Activated CD4-positive, alpha-beta T cell treated with anti-CD3 and anti-CD28 coated beads for 1 hour (primary cell): Measurements from ENCODE around the gene ITGA7.

ENCODE experiments used
- DNase-seq: peaks from one replicate; pipeline ENCODE4 v3.0.0-alpha.2; 2020

The ITGA7 gene

DNA sequence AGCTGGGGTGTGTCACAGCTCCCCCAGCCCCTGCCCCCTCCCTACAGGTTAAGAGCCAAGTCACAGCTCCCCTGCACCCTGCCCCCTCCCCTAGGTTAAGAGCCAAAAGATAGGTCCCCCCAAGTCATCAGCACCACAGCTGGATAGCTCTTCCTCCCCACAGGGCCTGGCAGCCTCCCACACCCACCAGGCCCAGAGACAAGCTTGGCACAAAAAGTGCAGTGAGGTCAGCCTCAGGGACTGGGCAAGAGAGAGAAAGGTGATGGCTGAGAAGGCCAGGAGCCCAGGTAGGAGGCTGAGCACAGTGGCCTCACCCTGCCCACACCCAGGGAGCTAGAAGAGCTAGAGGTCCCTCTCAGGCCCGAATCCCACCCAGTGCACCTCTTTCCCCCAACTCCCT is 8.7 kb downstream of the ITGA7 start:
- no peak for DNase-seq

DNA sequence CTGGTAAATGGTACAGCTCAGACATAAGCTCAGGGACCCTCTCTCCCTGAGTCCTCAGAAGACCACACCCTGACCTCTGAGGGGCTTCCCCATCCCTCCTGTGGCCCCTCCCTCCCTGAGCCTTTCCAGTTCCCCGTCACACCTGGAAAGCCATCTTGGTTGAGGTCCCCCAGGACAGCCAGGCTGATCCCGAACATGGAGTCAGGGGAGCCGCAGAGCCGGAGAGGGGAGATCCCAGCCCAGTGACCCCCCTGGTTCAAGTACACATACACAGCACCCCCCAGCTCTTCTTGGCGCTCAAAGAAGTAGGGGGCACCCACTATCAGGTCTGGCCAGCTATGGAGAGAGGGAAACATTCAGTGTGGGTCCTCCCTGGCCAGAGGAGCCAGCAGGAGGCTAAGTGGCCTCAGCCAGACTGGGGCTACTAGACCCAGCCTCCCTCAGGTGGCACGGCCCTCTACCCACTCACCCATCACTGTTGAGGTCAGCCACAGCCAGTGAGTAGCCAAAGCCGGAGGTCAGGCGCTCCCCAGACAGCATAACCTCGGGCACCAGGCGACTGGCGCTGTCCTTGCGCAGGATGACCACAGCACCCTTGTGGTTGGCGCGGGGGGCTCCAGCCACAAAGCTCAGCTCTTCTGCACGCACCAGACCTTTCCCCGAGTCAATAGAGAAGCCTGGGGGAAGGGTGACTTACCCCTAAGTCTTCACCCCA is 9.3 kb downstream of the ITGA7 start:
- no peak for DNase-seq

DNA sequence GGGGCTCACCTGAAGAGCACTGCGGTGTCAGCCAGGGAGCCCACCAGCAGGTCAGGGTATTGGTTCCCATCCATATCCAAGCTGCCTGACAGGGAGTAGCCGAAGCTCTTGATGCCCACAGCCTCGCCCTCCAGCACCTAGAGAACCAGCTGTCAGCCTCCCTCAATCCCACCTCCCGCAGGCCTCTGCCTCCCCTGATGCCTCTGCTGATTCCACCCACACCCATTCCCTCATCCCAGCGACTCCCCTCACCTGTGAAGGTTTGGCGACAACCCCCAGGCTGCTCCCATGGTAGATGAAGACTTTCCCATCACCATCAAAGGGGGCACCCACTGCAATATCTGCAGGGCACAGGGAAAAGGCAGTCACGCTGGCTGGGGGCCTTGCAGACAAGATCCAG is 10.0 kb downstream of the ITGA7 start:
- DNase-seq = no peak

DNA sequence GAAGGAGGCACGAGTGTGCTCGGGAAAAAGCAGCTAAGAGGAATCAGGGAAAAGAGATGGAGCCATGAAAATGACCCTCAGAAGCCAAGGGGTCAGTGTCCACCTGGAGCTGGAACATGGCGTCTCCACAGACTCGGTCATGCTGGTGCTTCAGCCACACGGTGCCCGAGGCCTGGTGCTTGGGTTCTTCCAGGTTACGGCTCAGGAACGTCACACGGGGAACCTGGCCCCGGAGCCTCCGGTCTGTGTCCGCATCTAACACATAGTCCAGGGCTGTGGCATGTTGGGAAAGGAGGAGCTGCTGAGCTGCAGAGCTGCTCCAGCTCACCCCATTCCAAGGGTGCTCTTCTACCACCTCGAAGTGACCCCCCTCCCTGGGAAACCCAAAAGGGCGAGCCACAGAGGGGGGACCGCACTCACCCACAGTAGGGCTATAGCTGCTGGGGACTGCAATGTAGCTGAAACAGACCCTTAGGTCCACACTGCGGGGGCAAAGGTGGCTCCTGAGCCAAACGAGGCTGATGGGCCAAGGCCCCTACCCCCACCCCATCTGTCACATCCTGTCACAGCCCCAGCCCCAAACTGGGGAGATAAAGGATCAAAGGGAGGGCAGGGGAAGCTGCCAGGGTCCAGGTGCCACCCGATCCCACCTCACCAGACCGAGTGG is 10.8 kb downstream of the ITGA7 start:
- DNase-seq = no peak

DNA sequence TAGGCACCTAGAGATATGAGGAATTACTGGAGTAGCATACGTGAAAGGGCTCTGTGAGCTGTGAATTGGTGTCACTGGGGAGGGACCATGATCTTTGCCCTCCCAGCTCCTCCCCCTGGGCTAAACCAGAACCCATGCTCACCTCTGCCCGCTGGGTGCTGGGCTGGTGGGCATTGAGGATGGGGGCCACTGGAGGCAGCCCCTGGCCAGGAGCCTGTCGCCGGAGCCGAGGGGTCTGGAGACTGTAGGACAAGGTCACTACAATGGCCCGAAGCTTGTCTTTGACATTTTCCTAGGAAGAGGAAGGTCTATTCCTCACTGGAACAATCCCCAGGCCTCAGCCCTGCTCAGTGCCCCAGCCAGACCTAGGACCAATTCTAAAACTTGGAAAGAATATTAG is 11.6 kb downstream of the ITGA7 start:
- DNase-seq = no peak

DNA sequence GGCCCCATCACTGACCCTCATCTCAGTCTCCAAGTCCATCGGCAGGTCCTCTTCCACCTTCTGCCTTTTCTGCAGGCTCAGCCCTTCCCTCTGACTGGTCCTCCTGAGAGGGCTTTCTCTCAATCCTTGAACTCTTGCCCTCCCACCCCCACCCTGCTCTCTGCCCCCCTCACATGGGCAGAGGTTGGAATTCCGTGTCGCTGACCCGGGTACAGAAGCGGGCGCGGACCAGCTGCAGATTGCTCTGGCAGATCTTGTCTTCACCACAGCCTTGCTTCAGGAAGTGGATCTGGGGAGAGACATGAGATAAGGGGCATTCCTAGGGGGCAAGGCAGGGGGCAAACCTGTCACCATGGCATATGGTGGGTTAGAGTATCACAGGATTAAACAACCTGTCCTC is 12.4 kb downstream of the ITGA7 start:
- DNase-seq = no peak

DNA sequence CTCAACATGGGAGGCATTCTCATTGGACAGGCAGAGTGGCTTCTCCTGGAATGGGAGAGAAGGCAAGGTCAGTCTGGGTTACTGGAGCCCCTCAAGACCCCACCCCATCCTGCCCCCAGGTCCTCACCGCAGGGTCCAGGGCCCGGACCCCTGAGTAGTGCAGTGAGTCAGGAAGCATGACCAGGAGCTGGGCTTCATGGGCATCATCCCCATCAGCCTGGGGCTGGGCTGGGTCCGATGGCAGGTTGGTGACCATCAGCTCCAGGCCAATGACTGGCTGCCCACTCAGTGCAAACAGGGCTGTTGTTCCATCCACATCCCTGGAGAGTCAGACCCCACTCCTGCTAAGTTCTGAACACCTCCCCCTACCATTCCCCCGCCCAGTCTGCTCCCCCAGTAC is 13.1 kb downstream of the ITGA7 start:
- DNase-seq = no peak

DNA sequence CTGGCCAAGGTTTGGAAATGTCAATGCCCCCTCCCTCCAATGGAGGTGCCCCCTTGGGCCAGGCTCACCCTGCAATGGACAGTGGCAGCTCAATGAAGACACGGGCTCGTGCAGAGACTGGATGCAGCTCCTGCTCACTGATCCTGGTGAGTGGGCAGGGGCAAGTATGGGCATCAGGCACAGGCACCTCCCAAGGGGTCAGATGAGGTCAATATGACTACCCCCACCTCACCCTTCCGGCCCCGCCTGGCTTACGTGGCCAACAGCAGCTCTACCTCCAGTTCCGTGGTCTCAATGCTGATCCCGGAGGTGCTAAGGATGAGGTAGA is 13.6 kb downstream of the ITGA7 start:
- DNase-seq = no peak

DNA sequence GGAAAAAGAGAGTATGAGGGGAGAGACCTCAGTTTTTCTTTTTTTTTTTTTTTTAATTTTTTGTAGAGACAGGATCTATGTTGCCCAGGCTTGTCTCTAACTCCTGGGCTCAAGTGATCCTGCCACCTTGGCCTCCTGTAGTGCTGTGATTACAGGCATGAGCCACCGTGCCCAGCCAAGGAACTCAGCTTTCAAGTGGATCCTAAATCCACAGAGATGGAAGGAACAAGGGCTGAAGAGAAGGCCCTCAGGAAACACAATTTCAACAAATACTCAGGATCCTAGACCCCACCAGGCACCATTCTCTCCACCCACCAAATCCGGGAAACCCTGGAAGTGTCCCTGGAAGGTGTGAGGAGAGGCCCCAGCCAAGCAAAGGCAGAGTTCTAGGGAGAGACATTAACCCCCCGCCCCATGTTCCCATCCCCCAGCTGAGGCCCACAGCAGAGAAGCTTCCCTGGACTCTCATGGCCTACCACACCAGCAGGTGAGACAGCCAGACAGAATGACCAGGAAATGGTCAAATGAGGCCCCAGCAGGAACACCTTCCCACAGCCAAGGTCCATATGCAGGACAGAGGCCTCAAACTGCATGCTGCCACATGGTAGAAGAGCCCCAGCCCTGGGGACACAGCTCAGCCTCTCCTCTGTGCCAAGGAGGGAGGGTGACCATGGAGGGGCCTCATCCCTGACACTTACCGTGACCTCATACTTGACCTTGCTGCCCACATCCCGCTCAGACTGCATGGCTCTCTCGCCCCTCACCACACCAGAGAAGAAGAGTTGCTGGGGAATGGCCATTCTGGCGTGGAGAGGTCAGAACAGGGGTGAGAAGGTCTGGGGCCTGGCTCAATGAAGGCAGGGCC is 14.1 kb downstream of the ITGA7 start:
- no peak for DNase-seq

DNA sequence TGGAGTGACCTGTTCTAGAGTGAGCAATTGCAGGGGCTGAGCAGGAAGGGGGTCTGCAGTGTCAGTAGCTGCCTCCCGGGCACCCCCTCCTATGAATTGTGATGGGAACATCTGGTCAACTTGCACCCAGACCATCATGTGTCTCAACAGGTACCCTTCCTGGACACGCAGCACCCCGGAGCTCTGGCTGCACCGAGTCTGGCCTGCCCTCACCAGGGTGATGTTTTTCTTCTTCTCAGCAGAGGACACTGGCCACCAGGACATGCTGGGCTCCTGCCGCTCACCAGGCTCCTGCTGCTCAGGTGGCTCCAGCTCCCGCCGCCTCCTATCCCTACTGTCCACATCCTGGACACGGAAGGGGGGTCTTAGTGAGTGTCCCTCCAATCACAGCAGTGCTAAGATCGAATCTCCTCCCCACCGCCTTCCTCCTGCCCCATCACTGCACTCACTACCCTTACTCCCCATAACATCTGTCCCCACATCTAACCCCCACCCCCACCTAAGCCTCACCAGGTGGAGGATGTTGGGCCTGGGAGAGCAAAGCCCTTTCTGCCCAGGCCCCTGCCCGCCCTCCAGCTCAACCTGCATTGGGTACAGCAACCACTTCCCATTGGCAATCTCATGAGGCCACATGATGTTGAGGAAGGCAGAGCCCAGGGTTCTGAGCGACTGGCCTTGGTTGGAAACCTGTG is 14.9 kb downstream of the ITGA7 start:
- no peak for DNase-seq

DNA sequence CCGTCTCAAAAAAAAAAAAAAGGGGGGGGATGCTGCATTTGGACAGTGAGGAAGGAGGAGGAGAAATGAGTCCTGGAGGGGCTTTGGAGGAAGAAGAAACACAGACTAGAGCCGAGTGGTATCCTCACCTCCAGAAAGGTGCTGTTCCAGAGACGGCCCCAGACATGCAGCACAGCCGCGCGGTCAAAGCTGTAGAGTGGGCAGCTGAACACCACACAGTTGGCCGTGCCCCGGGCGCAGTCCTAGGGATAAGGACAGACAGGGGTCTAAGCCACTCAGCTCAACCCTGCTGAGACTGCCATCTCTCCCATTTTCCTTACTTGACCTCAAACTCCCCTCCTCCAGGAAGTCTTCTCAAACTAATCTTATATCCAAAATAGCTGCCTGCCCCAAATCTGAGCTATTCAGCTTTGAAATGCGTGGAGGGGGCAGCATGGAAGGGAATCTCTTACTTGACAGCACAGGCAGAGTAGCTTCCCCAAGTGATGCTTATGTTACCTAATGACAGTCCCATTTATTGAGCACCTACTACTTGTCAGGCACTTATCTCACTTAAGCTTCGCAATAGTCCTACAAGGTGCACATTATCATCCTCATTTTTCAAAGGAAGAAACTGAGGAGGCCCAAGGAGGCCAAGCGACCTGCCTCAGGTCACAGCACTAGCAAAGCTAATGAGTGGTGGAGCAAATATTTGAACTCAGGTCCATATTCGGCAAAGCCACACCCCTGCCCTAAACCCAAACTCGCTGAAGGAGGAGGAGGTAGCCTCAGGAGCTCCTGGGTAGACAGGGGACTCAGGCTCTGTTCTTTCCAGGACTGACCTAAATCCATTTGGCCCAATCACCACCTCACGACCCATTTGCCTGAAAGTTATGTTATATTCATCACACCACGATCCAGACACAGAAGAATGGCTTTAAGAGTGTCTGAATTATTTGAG is 18.7 kb downstream of the ITGA7 start:
- no peak for DNase-seq

DNA sequence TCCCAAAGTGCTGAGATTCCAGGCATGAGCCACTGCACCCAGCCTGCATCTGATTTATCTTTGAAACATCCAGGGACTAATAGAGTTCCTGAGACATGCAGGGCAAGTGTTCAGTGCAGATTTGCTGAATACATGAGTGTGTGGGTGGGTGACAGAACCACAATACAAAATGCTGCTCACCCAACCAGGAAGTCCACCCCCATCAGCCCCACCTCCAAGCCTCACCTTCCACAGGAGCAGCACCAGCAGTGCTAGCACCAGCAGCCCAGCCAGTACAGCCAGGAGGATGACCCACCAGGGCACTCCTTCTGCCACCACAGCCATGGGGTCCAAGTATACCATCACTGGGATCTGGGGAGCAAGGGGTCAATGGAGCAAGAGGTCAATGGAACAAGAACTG is 20.0 kb downstream of the ITGA7 start:
- no peak for DNase-seq

DNA sequence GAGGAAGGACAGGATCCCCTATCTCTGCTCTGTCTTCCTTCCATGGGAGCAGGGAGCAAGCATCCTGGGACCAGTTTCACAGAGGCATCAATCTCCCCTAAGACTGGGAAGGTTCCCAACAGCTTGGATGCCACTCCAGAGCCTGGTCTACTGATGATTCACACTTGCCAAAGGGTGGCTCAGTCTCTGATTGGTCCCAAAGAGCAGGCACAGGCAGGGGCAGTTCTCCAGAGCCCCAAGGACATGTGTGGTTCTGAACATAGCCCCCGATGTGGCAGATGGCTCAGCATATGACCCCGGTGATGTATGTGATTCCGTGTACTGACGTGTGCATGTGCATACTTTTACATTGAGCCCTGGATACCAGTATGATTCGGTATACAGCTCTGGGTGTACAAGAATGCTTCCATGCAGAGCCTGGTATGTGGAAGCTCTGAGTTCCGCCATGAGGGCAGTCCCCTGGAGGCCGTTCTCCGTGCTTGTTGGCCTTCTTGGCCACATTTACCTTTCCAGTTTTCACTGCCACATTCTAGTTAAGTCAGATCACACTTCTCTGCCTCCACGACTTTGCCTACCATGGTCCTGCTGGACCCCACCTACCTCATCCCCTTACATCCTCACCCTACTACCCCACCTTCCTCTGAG is 21.2 kb downstream of the ITGA7 start:
- DNase-seq = no peak

DNA sequence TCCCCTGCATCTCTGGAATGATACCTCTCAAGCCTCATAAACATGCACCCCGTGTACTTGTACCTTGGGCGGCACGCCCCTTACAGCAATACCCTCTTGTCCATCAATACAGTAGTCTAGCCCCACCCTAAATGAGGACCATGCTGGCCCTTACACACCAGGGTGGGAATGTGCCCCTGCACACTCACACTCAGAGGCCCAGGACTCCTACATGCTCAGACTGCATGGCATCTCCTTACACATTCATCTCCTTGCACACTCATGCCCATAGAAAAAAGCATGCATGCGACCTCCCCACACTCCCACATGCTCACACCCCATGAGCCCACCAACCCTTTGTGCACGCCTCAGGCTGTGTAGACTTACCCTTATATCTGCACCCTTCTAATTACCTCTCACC is 22.0 kb downstream of the ITGA7 start:
- DNase-seq = no peak

DNA sequence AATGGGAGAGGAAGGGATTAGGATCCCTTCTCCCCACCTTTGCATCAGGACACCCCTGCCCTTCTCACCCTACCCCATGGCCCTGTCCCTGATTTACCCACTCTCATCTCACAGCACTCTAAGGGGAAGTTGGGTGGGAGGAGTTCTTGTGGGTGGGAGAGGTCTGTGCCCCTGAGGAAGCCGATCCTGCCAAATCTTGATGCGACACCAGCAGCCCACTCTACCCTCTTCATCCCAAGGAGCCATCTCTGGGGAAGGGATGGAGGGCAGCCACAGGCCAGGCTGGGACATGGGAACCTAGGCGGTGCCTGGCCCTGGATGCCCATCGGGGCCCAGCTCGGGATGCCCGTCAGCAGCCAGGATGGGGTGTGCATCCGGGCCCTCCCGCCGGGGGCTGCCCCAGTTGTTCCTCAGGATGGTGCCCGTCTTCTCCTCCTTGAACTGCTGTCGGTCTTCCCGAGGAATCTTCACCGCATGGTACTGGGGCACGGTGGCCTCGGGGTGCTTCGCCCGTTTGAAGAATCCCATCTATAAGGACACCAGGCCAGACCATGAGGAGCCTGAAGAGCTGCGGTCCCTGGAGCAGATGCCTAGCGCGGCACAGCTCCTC is 22.8 kb downstream of the ITGA7 start:
- no peak for DNase-seq

DNA sequence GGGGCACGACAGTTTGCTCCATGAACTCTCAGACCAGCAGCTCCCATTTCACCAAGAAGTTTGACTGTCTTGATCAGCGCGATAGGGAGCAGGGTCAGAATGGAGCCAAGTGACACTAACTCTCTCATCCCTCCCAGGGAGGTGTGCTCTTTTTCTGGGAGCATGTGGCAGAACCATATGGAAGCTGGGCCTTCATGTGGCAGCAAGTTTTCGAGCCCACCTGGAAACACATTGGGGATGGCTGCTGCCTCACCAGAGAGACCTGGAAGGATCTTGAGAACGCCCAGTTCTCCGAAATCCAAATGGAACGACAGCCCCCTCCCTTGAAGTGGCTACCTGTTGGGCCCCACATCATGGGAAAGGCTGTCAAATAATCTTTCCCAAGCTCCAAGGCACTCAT is 24.0 kb downstream of the ITGA7 start:
- DNase-seq = no peak

DNA sequence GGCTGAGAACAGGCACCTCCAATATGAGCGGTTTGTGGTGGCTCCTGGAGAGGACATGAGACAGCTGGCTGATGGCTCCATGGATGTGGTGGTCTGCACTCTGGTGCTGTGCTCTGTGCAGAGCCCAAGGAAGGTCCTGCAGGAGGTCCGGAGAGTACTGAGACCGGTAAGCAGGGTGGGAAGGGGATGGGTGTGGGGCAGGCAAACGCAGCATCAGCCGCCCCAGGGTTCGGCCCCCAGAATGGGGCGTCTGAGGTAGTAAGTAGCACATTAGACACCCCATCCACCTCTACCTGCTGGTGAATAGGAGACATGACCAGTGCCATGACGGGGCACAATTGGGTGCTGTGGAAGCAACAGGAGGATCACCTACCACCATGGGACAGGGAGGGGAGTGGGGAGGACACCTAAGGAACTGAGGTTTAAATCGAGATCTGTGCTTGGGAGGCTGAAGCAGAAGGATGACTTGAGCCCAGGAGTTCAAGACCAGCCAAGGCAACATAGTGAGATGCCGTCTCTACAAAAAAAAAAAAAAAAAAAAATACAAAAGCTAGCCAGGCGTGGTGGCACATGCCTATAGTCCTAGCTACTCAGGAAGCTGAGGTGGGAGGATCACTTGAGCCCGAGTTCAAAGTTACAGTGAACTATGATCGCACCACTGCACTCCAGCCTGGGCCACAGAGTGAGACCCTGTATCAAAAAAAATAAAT is 25.5 kb downstream of the ITGA7 start:
- no peak for DNase-seq

DNA sequence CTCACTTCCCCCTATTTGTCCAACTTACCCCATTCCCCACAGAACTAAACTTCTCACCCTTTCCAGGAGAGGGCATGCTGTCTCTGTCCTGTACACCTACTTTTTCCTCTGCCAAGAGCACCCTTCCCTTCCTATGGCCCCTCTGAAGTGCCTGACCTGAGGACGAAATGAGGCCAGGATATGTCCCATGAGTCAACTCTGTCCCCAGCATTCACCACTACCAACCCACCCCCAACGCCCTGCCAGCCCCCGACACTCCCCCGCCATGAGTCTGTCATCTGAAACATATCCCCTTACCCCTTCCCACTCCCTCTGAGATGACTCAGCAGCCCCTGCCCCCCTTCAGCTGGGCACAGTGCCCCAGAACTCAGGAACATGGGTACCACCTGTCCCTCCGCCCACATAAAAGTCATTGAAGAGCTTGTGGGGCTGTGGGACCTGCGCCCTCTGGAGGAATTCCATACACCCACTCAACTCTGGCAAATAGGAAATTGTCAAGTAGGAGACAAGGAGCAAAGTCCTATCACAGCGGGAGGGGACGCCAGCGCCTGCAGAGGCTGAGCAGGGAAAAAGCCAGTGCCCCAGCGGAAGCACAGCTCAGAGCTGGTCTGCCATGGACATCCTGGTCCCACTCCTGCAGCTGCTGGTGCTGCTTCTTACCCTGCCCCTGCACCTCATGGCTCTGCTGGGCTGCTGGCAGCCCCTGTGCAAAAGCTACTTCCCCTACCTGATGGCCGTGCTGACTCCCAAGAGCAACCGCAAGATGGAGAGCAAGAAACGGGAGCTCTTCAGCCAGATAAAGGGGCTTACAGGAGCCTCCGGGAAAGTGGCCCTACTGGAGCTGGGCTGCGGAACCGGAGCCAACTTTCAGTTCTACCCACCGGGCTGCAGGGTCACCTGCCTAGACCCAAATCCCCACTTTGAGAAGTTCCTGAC is 26.3 kb downstream of the ITGA7 start:
- no peak for DNase-seq

DNA sequence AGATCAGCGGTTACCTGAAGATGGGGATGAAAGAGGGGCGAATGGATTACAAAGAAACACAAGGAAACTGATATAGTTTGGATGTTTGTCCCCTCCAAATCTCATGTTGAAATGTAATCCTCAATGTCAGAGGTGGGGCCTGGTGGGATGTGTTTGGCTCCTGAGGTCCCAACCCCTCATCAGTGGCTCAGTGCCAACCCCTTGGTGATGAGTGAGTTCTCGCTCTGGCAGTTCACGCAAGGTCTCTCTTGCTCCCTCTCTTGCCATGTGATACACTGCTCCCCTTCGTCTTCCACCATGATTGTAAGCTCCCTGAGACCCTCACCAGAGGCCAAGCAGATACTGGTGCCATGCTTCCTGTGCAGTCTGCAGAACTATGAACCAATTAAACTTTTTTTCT is 28.0 kb downstream of the ITGA7 start:
- DNase-seq = no peak

DNA sequence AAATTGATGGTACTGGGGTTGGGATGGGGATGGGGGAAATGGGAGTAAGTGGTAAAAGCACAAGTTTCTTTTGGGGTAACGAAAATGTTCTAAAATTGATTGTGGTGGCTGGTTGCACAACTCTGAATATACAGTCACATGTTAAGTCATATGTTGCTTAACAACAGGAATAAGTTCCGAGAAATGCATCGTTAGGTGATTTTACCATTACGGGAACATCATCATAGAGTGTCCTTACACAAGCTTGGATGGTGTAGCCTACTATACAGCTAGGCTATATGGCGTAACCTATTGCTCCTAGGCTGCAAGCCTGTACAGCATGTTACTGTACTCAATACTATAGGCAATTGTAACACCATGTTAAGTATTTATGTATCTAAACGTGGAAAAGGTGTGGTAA is 31.0 kb downstream of the ITGA7 start:
- no peak for DNase-seq
